ENCODE data around the gene APC2. TPM values are rescaled to one million over a fixed set of nuclear protein-coding genes. Genes with fewer than 3 reads are reported as not detected.
A peak's percentile ranks its signal among the peaks of the same experiment; 100 is the strongest.

The APC2 gene
- total RNA-seq, 1 donor from 2014 or later = 43.0 TPM

DNA sequence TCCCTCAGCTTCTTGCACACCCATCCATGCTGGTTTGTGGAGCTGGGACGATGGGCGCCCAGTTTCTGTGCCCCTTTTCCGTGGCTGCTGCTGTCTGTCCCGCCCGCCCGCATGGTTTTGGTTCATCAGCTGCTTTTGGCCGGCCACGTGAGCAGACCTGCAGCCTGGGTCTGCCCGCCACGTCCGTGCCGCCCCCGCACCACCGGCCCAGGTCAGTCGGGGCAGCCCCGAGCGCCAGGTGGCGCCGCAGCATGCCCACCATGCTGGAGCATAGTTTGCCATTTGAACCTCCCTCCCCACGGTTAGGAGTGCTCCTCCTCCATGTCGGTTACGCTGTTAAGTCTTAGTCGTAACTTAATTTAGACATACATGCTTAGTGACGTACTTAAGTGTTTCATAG, 27.0 kb upstream of the APC2 start:
- H3K27ac Mint-ChIP-seq (ENCODE audit: unreplicated experiment) = peak overlapping the region; percentile 24
- H3K4me3 Mint-ChIP-seq = no peak overlapping the region

DNA sequence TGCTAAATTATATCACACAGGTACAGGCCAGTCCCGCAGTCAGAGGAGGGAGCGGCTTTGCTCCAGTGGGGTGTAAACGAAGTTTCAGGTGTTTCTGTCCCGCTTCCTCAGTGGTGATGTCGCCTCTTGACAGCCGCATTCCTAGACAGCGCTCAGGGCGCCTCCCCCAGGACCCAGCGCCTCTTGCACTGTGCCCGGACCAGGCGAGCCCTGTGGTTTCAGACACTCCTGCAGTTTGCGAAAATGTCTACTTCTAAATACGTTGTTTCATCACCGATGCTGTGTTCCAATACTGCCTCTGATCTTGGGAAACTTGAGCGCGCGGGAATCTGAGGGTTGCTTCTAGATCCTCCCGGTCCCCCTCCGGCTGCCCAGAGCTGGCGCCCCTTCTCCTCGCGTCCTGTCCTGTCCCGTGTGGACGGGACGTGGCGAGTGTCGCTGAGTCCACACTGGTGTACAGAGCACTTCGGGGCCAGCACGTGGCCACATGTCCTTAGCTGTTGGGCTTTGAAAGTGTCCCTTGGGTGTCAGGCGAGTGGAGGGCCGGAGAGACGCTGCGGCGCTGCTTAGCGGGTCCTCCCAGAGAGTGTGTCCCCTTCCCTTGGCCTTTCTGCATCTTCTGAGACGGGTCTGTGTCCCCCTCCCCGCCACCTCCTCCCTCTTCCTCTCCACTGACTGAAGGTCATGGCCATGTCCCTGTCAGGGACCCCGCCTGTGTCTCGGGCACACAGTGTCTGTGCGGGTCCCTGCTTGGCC, 26.3 kb upstream of the APC2 start:
- Mint-ChIP-seq H3K9me3 (no peaks in the 10 kb centered on the region), H3K36me3 (ENCODE audit: low read depth) (peaks cover 14% of the 10 kb centered on the region), H3K27me3 (ENCODE audit: low read depth) (no peaks in the 10 kb centered on the region), H3K4me1 (peaks cover 14% of the 10 kb centered on the region), H3K27ac (ENCODE audit: unreplicated experiment) (peak overlapping the region; percentile 24), H3K4me3 (no peak overlapping the region)
- TF ChIP-seq, protein P1, sequence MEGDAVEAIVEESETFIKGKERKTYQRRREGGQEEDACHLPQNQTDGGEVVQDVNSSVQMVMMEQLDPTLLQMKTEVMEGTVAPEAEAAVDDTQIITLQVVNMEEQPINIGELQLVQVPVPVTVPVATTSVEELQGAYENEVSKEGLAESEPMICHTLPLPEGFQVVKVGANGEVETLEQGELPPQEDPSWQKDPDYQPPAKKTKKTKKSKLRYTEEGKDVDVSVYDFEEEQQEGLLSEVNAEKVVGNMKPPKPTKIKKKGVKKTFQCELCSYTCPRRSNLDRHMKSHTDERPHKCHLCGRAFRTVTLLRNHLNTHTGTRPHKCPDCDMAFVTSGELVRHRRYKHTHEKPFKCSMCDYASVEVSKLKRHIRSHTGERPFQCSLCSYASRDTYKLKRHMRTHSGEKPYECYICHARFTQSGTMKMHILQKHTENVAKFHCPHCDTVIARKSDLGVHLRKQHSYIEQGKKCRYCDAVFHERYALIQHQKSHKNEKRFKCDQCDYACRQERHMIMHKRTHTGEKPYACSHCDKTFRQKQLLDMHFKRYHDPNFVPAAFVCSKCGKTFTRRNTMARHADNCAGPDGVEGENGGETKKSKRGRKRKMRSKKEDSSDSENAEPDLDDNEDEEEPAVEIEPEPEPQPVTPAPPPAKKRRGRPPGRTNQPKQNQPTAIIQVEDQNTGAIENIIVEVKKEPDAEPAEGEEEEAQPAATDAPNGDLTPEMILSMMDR (conservative IDR thresholded peaks at IDR 0.05) = no peak
- no peak for DNase-seq (ENCODE audit: low read depth, low spot score)

More for the DNA sequence above, 27.0 kb upstream of the APC2 start:
- no peaks in the 10 kb centered on the region for H3K27me3 Mint-ChIP-seq (ENCODE audit: low read depth)
- no peaks in the 10 kb centered on the region for H3K9me3 Mint-ChIP-seq
- DNase-seq (ENCODE audit: low read depth, low spot score) = no peak
- peaks cover 14% of the 10 kb centered on the region for H3K4me1 Mint-ChIP-seq
- TF ChIP-seq, protein P1 (conservative IDR thresholded peaks at IDR 0.05) = no peak
- H3K36me3 Mint-ChIP-seq (ENCODE audit: low read depth) = peaks cover 14% of the 10 kb centered on the region

DNA sequence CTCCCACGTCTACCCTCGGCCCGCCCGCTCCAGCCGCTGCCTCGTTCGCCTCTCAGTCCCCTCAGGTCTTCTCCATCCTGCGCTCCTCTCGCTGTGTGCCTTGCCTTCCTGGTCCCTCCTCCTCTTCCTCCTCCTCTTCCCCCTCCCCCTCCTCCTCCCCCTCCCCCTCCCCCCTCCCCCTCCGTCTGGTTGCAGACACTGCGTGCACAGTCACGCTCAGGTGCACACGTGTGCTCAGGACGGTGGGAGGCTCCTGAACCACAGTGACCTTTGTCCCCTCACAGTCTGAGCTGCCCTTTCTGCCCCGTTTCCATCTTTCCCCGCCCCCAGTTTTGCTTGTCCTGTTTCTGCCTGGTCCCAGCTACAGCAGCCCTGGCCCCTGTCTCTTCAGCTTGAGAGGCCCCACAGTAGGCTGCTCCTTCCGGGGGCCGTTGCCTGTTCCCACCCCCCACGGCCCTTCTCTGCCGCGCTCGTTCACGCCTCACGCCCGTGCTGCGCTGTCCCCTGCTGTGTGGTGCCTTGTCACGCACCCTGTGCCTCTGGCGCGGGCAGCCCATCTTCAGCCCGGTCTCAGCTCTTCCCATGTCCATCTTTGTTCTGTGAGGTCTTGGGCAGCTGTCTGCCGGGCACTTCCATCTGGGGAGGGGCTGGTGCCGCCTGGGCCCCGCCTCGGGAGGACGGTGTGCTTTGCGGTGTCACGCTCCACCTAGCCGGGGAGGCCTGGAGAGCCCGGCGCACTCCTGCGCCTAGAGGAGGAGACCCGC, 25.5 kb upstream of the APC2 start:
- Mint-ChIP-seq H3K27me3 (ENCODE audit: low read depth) (no peaks in the 10 kb centered on the region), H3K4me3 (no peak overlapping the region), H3K36me3 (ENCODE audit: low read depth) (peaks cover 13% of the 10 kb centered on the region), H3K4me1 (peaks cover 14% of the 10 kb centered on the region), H3K9me3 (no peaks in the 10 kb centered on the region), H3K27ac (ENCODE audit: unreplicated experiment) (no peak overlapping the region)
- no peak for DNase-seq (ENCODE audit: low read depth, low spot score)
- TF ChIP-seq, protein P1 (conservative IDR thresholded peaks at IDR 0.05) = no peak

DNA sequence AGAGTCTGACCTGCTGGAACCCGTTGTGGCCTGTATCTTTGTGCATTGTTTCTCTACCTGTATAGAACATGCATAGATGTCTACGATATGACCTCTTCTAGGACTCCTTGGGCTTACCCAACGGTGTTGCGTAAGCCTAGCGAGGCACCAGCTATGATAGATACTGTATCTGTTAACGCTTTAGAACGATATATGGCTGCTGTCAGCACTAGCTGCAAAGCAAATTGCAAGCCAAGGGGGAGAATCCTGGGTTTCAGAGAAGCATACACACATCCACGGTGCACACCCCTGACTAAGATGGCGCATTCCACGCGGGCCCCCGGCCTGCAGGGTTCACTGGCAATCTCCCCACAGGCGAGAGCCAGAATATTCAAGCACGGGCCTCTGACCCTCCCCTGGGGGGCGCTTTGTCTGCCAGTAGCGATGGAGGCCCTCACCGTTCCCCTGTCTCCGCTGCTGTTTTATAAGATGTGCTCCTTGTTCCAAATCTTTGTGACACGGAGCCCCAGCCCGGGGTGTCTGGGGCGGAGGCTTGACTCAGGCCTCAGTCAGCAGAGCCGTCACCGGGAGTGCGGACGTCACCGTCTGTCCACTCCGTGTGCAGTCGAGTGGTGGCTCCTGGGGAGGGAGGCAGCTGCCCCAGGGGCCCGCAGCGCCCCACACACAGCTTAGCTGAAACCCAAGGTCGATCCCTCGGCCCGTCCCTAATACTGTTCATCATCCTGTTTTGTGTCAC, 24.7 kb upstream of the APC2 start:
- Mint-ChIP-seq H3K4me3 (peak overlapping the region; percentile 27), H3K36me3 (ENCODE audit: low read depth) (peaks cover 9% of the 10 kb centered on the region), H3K9me3 (no peaks in the 10 kb centered on the region), H3K27ac (ENCODE audit: unreplicated experiment) (peak overlapping the region; percentile 35), H3K4me1 (peaks cover 14% of the 10 kb centered on the region), H3K27me3 (ENCODE audit: low read depth) (no peaks in the 10 kb centered on the region)
- DNase-seq (ENCODE audit: low read depth, low spot score) = no peak
- TF ChIP-seq, protein P1 (conservative IDR thresholded peaks at IDR 0.05) = no peak

DNA sequence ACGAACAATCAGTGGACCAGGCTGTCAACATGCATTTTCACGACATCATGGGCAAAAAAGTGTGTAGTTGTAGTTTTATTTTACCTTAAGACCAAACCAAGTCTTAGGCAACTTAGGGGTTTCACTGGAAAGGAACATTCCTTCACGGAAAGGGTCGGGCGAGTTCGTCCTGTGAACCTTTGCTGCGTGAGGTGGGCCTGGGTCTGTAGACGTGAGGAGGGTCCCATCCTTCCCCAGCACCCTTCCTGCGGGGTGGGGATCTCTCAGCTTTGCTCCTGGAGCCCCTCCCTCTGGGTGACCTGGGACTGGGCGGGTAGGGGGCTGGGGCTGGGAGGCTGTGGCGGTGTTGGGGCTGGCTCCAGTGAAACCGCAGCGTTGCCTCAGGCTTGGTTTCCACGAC, 24.0 kb upstream of the APC2 start:
- Mint-ChIP-seq H3K4me3 (peak overlapping the region; percentile 19), H3K36me3 (ENCODE audit: low read depth) (peaks cover 7% of the 10 kb centered on the region), H3K27ac (ENCODE audit: unreplicated experiment) (peak overlapping the region; percentile 35), H3K9me3 (no peaks in the 10 kb centered on the region), H3K4me1 (peaks cover 14% of the 10 kb centered on the region), H3K27me3 (ENCODE audit: low read depth) (no peaks in the 10 kb centered on the region)
- no peak for DNase-seq (ENCODE audit: low read depth, low spot score)
- TF ChIP-seq, protein P1 (conservative IDR thresholded peaks at IDR 0.05) = no peak

Measured in neural crest cell (in vitro differentiated cells).